Heart left ventricle (tissue), 16 donors: ENCODE results near the gene VAV1. TPM values are rescaled to one million over a fixed set of nuclear protein-coding genes. Genes with fewer than 3 reads are reported as not detected.

Experiments
- ATAC-seq, 4 donors: fragments of 200-7000 bp; cut with Tn5 transposase; one replicate each; pipeline ENCODE4 v1.9.1; 2020 to 2022; ENCODE audit warnings: moderate library complexity in 4 of 4, mild to moderate bottlenecking in 3 of 4, moderate number of reproducible peaks in 1 of 4
- DNase-seq, 5 donors: peaks; one replicate each; pipeline ENCODE4 v3.0.0-alpha.2; 2020
- H3K27ac ChIP-seq, 12 donors: fragments of 200-600 bp; sonication (generic) in 4 of 12; one replicate each; pipeline versions ENCODE4 v1.5.0 to v1.8.0; 2016 to 2022; ENCODE audit warnings: mild to moderate bottlenecking in 2 of 12
- H3K27me3 ChIP-seq, 9 donors: fragments of 200-600 bp; sonication (generic) in 2 of 9; one replicate each; pipeline versions ENCODE4 v1.5.1 to v1.8.0; 2016 to 2022; ENCODE audit warnings: mild to moderate bottlenecking in 3 of 9
- H3K36me3 ChIP-seq, 9 donors: fragments of 200-600 bp; sonication (generic) in 2 of 9; one replicate each; pipeline versions ENCODE4 v1.5.0 to v1.8.0; 2018 to 2022; ENCODE audit warnings: mild to moderate bottlenecking in 2 of 9
- H3K4me1 ChIP-seq, 12 donors: fragments of 200-600 bp; sonication (generic) in 4 of 12; one replicate each; pipeline versions ENCODE4 v1.5.0 to v1.8.0; 2016 to 2022; ENCODE audit warnings: mild to moderate bottlenecking in 3 of 12
- H3K4me3 ChIP-seq, 12 donors: fragments of 200-600 bp; sonication (generic) in 4 of 12; one replicate each; pipeline versions ENCODE4 v1.5.0 to v1.8.0; 2017 to 2022; ENCODE audit warnings: mild to moderate bottlenecking in 9 of 12, moderate library complexity in 4 of 12
- H3K9me3 ChIP-seq, 12 donors: fragments of 200-600 bp; sonication (generic) in 4 of 12; one replicate each; pipeline versions ENCODE4 v1.5.0 to v1.8.0; 2016 to 2022; ENCODE audit warnings: mild to moderate bottlenecking in 1 of 12
- CTCF ChIP-seq, 12 donors: fragments of 200-600 bp; sonication (generic) in 4 of 12; IDR thresholded peaks; one replicate each; pipeline versions ENCODE4 v1.5.0 to v1.8.0; 2018 to 2022; ENCODE audit warnings: antibody characterized with exemption in 12 of 12, mild to moderate bottlenecking in 5 of 12
- POLR2A ChIP-seq, 2 donors: fragments of 450-650 bp; IDR thresholded peaks; one replicate each; pipeline ENCODE4 v1.6.1; 2017; ENCODE audit warnings: antibody characterized with exemption in 2 of 2, mild to moderate bottlenecking in 2 of 2, moderate library complexity in 2 of 2
- WGBS, 4 donors: extraction: QIAGEN DNeasy Blood & Tissue Kit in 2 of 4; methylation state at CpG; one replicate each; pipeline versions ENCODE4 v1.1.5 to v1.1.7; 2013 to 2018; 5-methylcytosine and 5-hydroxymethylcytosine counted together
- intact Hi-C, 10 donors: fragments of 100-400 bp; cut with DNase I; formaldehyde crosslinking; loops; one replicate each; pipeline versions ENCODE4 v1.11.1 to v1.14.2; 2022
- long read RNA-seq, 3 donors: library from polyadenylated mRNA; unstranded; transcript quantifications; one replicate each; pipeline ENCODE4 v2.0.0, GENCODE V29; 2020 to 2021
- polyA plus RNA-seq, 2 donors: library from polyadenylated mRNA; stranded (reverse); fragments of 200-250 nt; gene quantifications; one replicate each; pipeline ENCODE4 v1.2.3, GENCODE V29; 2013
- total RNA-seq, 9 donors: library from RNA; depleted of rRNA in 2 of 9; stranded (reverse); fragments of >200 nt in 2 of 9; fragmentation: NEBNext Ultra II Directional in 3 of 9; extraction: Animal tissue kit (Norgen Biotek cat#: 25700) in 3 of 9; gene quantifications; one replicate each; pipeline versions ENCODE4 v1.1.0 to v1.2.4, GENCODE V29; 2016 to 2023
- donor health status: ischemic (EF 13 %, LVEDD 7.1; RV severe dilation, severe dysfunction).
- donor health status: healthy with polysubstance abuse.
- donor health status: DM: no; HTN: yes; CAD: no.
- donor health status: DM: no; HTN: no; CAD: no.
- donor health status: ischemic (EF 25% LVEDD 6.9; RV normal size, moderate dysfunction).
- donor health status: ischemic (EF 25% LVEDD 5.7; RV mildly dilated, moderate dysfunction).
- donor health status: healthy.
- donor health status: DM: yes; HTN: yes; CAD: no.
- donor health status: ischemic (EF 35%, LVEDD 5.7; RV mildly dilated, moderate dysfunction).
- donor health status: nonischemic (EF 11% LVEDD 7.7; RV severe dilation, severe dysfunction).
- donor health status: DM: yes; HTN: yes; CAD: no.
- donor health status: PGD.
- donor health status: ischemic (EF 29% LVEDD 5.4; RV normal size, mild dysfunction).
- donor health status: nonischemic (EF 23%, LVEDD 6.1; RV moderate dilation, normal function).

VAV1 gene
- total RNA-seq (10 to 100 TPM in 1 of 9 donors, 1 to 10 TPM in 5, under 1 TPM in 3; 0.69 to 25.6 (median 1.7) TPM), polyA plus RNA-seq (1 to 10 TPM in 1 of 2 donors, under 1 TPM in 1; 0.91 to 1.2 TPM)
- long read RNA-seq, donor 1, partial matches to known transcripts: 1 of 2 reads
- long read RNA-seq, donor 1, other reads (novel, unspliced or antisense): 1 of 2 reads
- long read RNA-seq, donor 2, partial matches to known transcripts: 3 of 3 reads
- long read RNA-seq, donor 2, other reads (novel, unspliced or antisense): 0 of 3 reads
- long read RNA-seq, donor 3, partial matches to known transcripts: 0 of 1 reads
- long read RNA-seq, donor 3, other reads (novel, unspliced or antisense): 0 of 1 reads

- no peak for TF ChIP-seq CTCF (IDR thresholded peaks at IDR 0.05)
- TF ChIP-seq POLR2A (IDR thresholded peaks at IDR 0.05): no peak
- ATAC-seq (peak; percentile 44 to 78 (median 72)), DNase-seq (peak; percentile 39 to 85 (median 65))
- intact Hi-C loops: loop anchor here in 1 of 10 donors (10.0 kb wide), 1 partner anchor 127 kb away; no protein-coding TSS in a partner anchor
- Histone ChIP-seq H3K36me3 (no peaks in the 10 kb centered on the region), H3K4me3 (peak within 1 kb of the TSS in 10 of 12 donors; percentile 10 to 68 (median 42)), H3K4me1 (peaks cover 0 to 23% (median 5%) of the 10 kb centered on the region in 12 donors), H3K27ac (peak within 1 kb of the TSS in 7 of 12 donors; percentile 5 to 90 (median 15)), H3K27me3 (peaks cover 2 to 14% (median 7%) of the 10 kb centered on the region in 9 donors), H3K9me3 (no peaks in the 10 kb centered on the region)
- 46 to 62% (median 58%) methylated on average over 12 to 25 of the region's 25 CpGs for WGBS, 4 donors
Observed at GRCh38 chr19:6772028-6772865, at the start of gene VAV1. TSS of gene VAV1 (plus strand) at chr19:6772708. CDS start at chr19:6772808, 100 bp downstream.

GRCh38 chr19:6723108-6723618 lies 49.3 kb upstream of the VAV1 start:
- intact Hi-C loops: no loop called here
- 23 to 30% (median 26%) methylated on average over 13 of the region's 13 CpGs for WGBS, 4 donors
- ATAC-seq (peak in 2 of 4 donors; percentile 40 to 44), DNase-seq (peak in 2 of 5 donors; percentile 10 to 73)
- Histone ChIP-seq H3K27me3 (peaks cover 0 to 8% (median 0%) of the 10 kb centered on the region in 9 donors), H3K27ac (peak overlapping the region in 6 of 12 donors; percentile 5 to 59 (median 25)), H3K36me3 (no peaks in the 10 kb centered on the region), H3K4me3 (no peak overlapping the region), H3K9me3 (peaks cover 0 to 5% (median 0%) of the 10 kb centered on the region in 12 donors), H3K4me1 (peaks cover 0 to 56% (median 0%) of the 10 kb centered on the region in 12 donors)
- TF ChIP-seq CTCF (IDR thresholded peaks at IDR 0.05): no peak
- TF ChIP-seq POLR2A (IDR thresholded peaks at IDR 0.05): no peak

GRCh38 chr19:6723738-6724137 lies 48.8 kb upstream of the VAV1 start:
- Histone ChIP-seq H3K4me1 (peaks cover 0 to 62% (median 0%) of the 10 kb centered on the region in 12 donors), H3K27ac (peak overlapping the region in 8 of 12 donors; percentile 4 to 59 (median 25)), H3K36me3 (no peaks in the 10 kb centered on the region)

More at GRCh38 chr19:6723738-6724137, 48.8 kb upstream of the VAV1 start:
- no peak overlapping the region for H3K4me3 ChIP-seq
- DNase-seq (peak in 1 of 5 donors; percentile 23), ATAC-seq (no peak)
- 53 to 62% (median 59%) methylated on average over 5 of the region's 5 CpGs for WGBS, 4 donors
- intact Hi-C loops: no loop called here
- peaks cover 0 to 8% (median 0%) of the 10 kb centered on the region in 9 donors for H3K27me3 ChIP-seq
- no peak for TF ChIP-seq POLR2A (IDR thresholded peaks at IDR 0.05)
- TF ChIP-seq CTCF (IDR thresholded peaks at IDR 0.05): no peak
- peaks cover 0 to 5% (median 0%) of the 10 kb centered on the region in 12 donors for H3K9me3 ChIP-seq
